A673 (cell line): ENCODE data around the gene BACE2. TPM values are rescaled to one million over a fixed set of nuclear protein-coding genes. Genes with fewer than 3 reads are reported as not detected.

ENCODE experiments used
- BruUV-seq: library from RNA; stranded (reverse); fragments of 400-500 nt; replicated peaks from 2 replicates; lab custom pipeline; 2021; lab: Mats Ljungman, UMichigan
- CTCF ChIA-PET: fragments of 300-600 bp; sonication (Branson Sonifier 250); formaldehyde crosslinking; loops from one replicate; lab custom pipeline; 2022; ENCODE audit warnings: antibody characterized with exemption; lab: Charles Lee
- POLR2A ChIA-PET: fragments of 300-600 bp; sonication (Branson Sonifier 250); formaldehyde crosslinking; loops from one replicate; lab custom pipeline; 2022; ENCODE audit warnings: antibody characterized with exemption; ENCODE audit not compliant: low non-redundant PET; lab: Charles Lee
- DNase-seq: peaks from one replicate; pipeline ENCODE4 v3.0.0-alpha.2; 2015; ENCODE audit warnings: low spot score
- H3K27ac ChIP-seq: fragments of 200-600 bp; sonication (generic); 2 replicates; pipeline ENCODE4 v1.5.1; 2016; ENCODE audit warnings: mixed run types, low read depth, mild to moderate bottlenecking, mixed read lengths, antibody characterized with exemption, low read length; ENCODE audit not compliant: poor library complexity, severe bottlenecking
- H3K27me3 ChIP-seq: fragments of 200-600 bp; sonication (generic); replicated peaks from 2 replicates; pipeline ENCODE4 v1.6.1; 2017; ENCODE audit warnings: mixed run types, low read depth, mild to moderate bottlenecking, mixed read lengths, antibody characterized with exemption, low read length; ENCODE audit not compliant: insufficient read depth, poor library complexity
- H3K36me3 ChIP-seq: fragments of 200-600 bp; sonication (generic); 2 replicates; pipeline ENCODE4 v1.6.1; 2016; ENCODE audit warnings: mixed run types, mild to moderate bottlenecking, mixed read lengths, antibody characterized with exemption, low read length; ENCODE audit not compliant: insufficient read depth, poor library complexity, severe bottlenecking
- H3K4me1 ChIP-seq: fragments of 200-600 bp; sonication (generic); 2 replicates; pipeline ENCODE4 v1.6.1; 2017; ENCODE audit warnings: mixed run types, mild to moderate bottlenecking, mixed read lengths, antibody characterized with exemption, low read length; ENCODE audit not compliant: insufficient read depth, poor library complexity, severe bottlenecking
- H3K4me3 ChIP-seq: fragments of 200-600 bp; sonication (generic); 2 replicates; pipeline ENCODE4 v1.5.1; 2016; ENCODE audit warnings: low read depth, mixed run types, mild to moderate bottlenecking, mixed read lengths, low read length; ENCODE audit not compliant: poor library complexity, severe bottlenecking
- H3K9me3 ChIP-seq: fragments of 200-600 bp; sonication (generic); 2 replicates; pipeline ENCODE4 v1.6.1; 2016; ENCODE audit warnings: mixed run types, low read depth, mild to moderate bottlenecking, mixed read lengths, antibody characterized with exemption, low read length; ENCODE audit not compliant: poor library complexity, severe bottlenecking
- CTCF ChIP-seq: fragments of 300-800, 200-600 bp; sonication (generic); conservative IDR thresholded peaks from 2 replicates; pipeline ENCODE4 v1.5.1; 2017; ENCODE audit warnings: low read depth, mild to moderate bottlenecking, antibody characterized with exemption, low read length, moderate library complexity, mixed read lengths
- EZH2 ChIP-seq: fragments of 200-600 bp; sonication (generic); IDR thresholded peaks from 2 replicates; pipeline ENCODE4 v1.6.1; 2017; ENCODE audit warnings: borderline replicate concordance, low read depth, mild to moderate bottlenecking, mixed read lengths, antibody characterized with exemption, low read length; ENCODE audit not compliant: poor library complexity, severe bottlenecking
- intact Hi-C: fragments of 100-400 bp; cut with micrococcal nuclease; formaldehyde crosslinking; loops from one replicate; pipeline ENCODE4 v1.10.0; 2022; ENCODE audit not compliant: unreplicated experiment
- total RNA-seq: library from RNA; stranded (reverse); gene quantifications from 2 replicates; pipeline ENCODE4 v1.2.3, GENCODE V29; 2021

The BACE2 gene
- total RNA-seq, 1 experiment from 2014 or later = 6.9 TPM

GRCh38 chr21:41240040-41240439 is 72.1 kb downstream of the BACE2 start:
- intact Hi-C loops = no loop called here
- Histone ChIP-seq H3K4me3 (no peak overlapping the region), H3K4me1 (no peaks in the 10 kb centered on the region), H3K9me3 (no peaks in the 10 kb centered on the region), H3K27ac (no peak overlapping the region), H3K36me3 (no peaks in the 10 kb centered on the region), H3K27me3 (no peaks in the 10 kb centered on the region)
- no peak for DNase-seq
- ChIA-PET CTCF (no interaction called here), POLR2A (no interaction called here)
- TF ChIP-seq CTCF (no peak), EZH2 (no peak)
- no TSS peak for BruUV-seq

- no peak for TF ChIP-seq CTCF
- no peak for TF ChIP-seq EZH2
- no peaks in the 10 kb centered on the region for H3K4me1 ChIP-seq
- no peak for DNase-seq
- no peaks in the 10 kb centered on the region for H3K36me3 ChIP-seq
- no peaks in the 10 kb centered on the region for H3K9me3 ChIP-seq
- ChIA-PET POLR2A (no interaction called here), CTCF (no interaction called here)
- no peak overlapping the region for H3K4me3 ChIP-seq
- H3K27ac ChIP-seq = no peak overlapping the region
- no peaks in the 10 kb centered on the region for H3K27me3 ChIP-seq
- BruUV-seq = no TSS peak
- intact Hi-C loops = no loop called here
These were observed 73.4 kb downstream of the BACE2 start for GRCh38 chr21:41241341-41241740.

- BruUV-seq = no TSS peak
- ChIA-PET POLR2A (no interaction called here), CTCF (no interaction called here)
- no peak overlapping the region for H3K4me3 ChIP-seq
- DNase-seq = no peak
- no peaks in the 10 kb centered on the region for H3K27me3 ChIP-seq
- H3K9me3 ChIP-seq = no peaks in the 10 kb centered on the region
- no peaks in the 10 kb centered on the region for H3K36me3 ChIP-seq
- no peaks in the 10 kb centered on the region for H3K4me1 ChIP-seq
- no peak overlapping the region for H3K27ac ChIP-seq
- TF ChIP-seq CTCF = no peak
- no peak for TF ChIP-seq EZH2
- intact Hi-C loops = no loop called here
These were observed 74.4 kb downstream of the BACE2 start for GRCh38 chr21:41242238-41242829.
